Stimulated activated CD8-positive, alpha-beta memory T cell treated with anti-CD3 and anti-CD28 coated beads, Interleukin-15, amount 100 ng/mL, for 24 hours (primary cell): ENCODE results near the gene MARCHF11.

Experiments used
- DNase-seq: peaks from one replicate; pipeline ENCODE4 v3.0.0-alpha.2; 2020; ENCODE audit warnings: low read depth

MARCHF11 gene, protein sequence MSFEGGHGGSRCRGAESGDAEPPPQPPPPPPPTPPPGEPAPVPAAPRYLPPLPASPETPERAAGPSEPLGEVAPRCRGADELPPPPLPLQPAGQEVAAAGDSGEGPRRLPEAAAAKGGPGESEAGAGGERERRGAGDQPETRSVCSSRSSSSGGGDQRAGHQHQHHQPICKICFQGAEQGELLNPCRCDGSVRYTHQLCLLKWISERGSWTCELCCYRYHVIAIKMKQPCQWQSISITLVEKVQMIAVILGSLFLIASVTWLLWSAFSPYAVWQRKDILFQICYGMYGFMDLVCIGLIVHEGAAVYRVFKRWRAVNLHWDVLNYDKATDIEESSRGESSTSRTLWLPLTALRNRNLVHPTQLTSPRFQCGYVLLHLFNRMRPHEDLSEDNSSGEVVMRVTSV

DNA sequence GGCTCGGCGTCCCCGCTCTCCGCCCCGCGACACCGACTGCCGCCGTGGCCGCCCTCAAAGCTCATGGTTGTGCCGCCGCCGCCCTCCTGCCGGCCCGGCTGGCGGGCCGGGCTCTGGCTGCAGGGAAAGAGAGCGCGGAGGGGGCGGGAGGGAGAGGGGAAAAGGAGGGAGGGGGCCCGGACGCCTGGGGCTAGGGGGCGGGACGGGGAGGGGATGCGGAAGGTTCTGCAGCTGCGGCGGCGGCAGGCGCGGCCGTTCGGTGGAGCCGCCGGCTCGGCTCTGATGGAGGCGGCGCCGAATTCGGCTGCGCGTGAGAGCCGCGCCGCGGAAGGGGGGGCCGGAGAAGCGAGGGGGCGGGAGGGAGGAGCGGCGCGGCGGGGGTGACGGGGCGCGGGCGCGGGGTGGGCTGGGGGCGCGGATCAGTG lies at the start of gene MARCHF11:
TSS of gene MARCHF11 (minus strand) at position 281 of the 425 bp plus-strand sequence. CDS start at position 65, 216 bp downstream.
- no peak for DNase-seq

GRCh38 chr5:16225927-16226326 lies 46.3 kb upstream of the MARCHF11 start:
- no peak for DNase-seq

DNA sequence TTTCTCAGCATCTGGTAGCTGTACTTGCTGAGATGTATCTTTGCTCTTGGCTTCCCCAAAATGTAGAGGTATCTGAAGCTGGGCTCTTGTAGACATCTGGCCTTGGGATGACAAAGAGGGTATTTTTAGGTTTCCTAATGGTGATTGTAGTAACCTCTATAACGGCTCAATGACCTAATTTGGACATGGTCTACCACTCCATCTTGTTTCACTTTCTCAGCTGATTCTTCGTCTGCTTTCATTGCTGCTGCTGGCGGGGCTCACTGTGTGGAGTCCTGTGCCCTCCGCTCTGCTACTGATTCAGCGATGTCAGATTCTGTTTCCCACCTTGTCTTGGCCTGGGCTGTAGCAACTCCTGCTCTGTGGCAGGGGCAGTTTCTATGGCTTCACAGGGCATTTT lies 12.7 kb upstream of the MARCHF11 start:
- no peak for DNase-seq

DNA sequence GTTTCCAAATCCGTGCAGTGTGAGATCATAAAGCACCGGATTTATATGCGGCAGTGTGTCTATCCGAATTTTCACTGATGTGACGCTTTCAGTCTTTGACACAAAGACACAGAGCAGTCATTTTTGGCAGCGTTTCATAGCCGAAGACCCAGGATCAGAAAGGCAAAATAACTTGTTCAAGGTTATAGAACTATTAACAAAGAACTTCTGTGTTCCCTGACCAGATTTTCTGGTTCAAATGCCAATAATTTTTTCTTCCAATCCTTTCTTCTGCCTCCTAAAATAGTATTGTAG lies 1.1 kb upstream of the MARCHF11 start:
- no peak for DNase-seq

DNA sequence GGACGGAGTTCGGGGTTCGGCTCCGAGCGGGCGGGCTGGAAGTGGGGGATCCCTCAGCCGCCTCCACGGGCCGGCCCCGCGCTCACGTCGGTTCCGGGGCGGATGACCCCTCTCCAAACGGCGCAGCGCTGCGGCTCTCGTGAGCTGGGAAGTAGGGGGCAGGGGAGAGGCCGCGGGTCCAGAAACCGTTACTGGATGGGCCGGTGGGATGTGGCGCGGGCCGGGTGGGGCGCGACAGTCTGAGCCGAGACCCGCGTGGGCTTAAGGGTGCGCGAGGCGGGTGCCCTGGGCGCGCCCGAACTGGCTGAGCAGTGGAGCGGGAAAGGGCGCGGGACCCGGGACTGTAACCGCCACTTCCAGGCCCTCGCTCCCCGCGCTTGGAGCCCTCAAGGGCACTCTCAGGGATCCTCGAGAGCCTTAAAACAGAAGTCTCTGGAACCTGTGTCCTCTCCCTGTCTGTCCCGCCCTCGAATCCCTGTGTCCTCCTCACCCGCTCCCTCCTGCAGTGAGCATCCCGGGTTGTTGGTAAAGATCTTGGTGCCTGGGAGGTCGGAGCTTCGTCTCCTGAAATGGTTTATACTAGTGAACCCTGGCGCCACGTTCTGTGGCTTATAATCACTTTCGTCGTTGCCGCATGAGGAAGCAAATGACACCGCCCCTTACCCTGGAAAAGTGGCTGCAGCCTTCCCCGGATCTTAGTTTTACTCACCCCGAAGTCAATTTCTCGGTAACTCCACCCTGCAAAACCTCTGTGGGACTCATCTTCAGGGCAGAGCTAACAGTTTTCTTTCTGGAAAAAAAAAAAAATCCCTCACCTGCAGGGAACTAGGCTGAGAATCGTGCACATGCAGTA lies 571 bp upstream of the MARCHF11 start:
- DNase-seq, result no peak

DNA sequence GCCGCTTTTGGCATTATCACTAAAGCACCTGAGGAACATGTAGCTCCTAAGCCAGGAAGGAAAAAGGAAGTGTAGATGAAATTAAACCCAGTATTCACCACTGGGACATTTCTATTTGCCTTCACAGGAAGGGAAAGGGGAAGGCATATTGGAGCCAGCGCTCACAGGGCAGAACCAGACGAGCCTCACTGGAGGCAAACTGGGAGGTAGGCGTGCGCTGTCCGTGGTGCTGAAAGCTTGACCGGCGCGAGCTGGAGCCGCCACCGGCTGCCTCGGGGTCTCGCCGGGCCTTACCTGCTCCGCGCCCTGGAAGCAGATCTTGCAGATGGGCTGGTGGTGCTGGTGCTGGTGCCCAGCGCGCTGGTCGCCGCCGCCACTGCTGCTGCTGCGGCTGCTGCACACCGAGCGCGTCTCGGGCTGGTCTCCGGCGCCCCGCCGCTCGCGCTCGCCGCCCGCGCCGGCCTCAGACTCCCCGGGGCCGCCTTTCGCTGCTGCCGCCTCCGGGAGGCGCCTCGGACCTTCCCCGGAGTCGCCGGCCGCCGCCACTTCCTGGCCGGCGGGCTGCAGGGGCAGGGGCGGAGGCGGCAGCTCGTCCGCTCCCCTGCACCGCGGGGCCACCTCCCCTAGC lies 732 bp downstream of the MARCHF11 start:
- DNase-seq, result no peak

DNA sequence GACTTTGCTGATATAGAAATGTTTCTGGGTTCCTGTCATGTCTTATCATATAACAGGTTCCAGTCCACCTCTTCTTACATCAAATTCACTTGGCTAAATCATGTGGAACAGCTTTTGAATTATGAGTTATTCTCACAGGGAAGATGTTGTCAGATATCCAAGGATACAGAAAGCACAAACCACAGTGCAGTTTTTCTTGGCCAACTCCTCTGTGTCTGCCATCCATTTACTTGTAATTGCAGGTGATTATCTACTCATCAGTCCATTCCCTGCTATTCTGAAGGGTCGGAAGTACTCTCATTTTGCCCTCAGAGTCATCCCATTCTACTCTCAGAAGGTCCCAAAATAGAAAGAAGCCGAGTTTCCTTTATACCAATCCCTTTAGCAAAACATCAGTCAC lies 10.0 kb downstream of the MARCHF11 start:
- no peak for DNase-seq

- no peak for DNase-seq
These were observed 18.9 kb downstream of the MARCHF11 start for GRCh38 chr5:16160706-16161105.

DNA sequence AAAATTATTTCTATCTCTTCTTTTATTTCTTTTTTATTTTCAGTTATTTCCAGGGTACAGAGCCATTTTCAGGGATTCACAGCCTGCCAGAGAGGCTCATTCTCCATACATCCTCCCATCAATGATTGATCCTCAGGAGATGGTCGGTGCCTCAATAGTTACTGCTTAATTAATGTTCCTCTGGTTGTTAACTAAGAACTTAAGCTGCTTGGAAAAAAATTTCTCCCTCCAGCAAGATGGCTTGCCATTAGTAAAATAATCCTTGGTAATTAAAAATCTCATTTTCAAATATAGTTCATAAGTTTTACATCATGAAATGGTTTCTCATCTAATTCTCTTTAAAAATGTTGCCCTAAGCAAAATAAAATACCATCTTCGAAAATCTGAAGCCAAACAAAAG lies 20.0 kb downstream of the MARCHF11 start:
- DNase-seq, result no peak

DNA sequence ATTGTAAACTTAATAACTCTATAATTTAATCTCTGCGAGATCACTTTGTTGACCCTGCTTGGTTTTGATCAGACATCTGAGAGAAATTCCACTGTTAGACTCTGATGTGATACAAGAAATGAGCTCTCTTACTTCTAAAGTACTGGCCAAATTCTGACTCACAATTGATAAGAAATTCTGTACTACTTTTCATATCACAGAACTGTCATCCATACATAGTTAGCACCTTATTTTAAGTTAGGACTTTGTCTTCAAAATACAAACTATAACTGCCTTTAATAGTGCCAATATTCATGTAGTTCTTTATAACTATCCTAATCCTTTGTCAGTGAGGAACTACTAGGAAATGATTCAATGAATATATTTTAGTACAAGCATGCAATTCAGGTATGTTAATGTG lies 23.4 kb downstream of the MARCHF11 start:
- no peak for DNase-seq

GRCh38 chr5:16152601-16153568 lies 26.7 kb downstream of the MARCHF11 start:
- DNase-seq, result no peak

DNA sequence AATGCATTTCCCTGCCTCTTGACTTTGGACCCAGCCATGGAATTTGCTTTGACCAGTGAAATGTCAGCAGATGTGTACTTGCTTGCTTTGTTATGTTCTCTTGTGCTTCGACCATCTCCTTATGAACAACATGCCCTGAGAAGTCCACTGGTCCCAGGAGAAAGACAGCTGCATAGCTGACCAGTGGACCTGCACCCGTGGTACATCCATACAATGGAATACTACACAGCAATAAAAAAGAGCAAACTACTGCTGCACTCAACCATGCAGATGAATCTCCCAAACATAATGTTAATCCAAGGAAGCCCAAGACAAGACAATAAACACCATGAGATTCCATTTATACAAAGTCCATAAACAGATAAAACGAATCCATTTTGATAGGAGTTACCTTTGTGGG lies 30.0 kb downstream of the MARCHF11 start:
- no peak for DNase-seq

GRCh38 chr5:16147179-16147900 lies 32.3 kb downstream of the MARCHF11 start:
- no peak for DNase-seq

DNA sequence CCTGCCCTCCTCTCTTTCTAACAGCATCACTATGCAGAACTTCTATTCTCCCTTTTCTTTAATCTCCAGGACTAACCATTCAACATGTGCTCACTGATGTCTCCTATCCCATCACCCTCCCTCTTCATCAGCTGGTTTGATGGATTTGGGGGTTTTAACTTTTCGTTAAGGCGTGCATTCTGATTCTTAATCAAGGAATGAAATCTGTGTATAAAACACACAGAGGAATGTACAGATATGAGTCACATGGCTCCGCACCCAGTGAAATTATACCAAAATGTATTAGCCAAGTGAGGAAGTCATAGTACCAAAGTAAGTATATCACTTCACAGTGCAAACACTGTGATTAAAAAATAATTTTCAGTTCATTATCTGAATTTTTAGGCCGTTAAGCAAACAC lies 35.2 kb downstream of the MARCHF11 start:
- no peak for DNase-seq

GRCh38 chr5:16143361-16144049 lies 36.1 kb downstream of the MARCHF11 start:
- no peak for DNase-seq

GRCh38 chr5:16140944-16141343 lies 38.6 kb downstream of the MARCHF11 start:
- DNase-seq, result no peak

DNA sequence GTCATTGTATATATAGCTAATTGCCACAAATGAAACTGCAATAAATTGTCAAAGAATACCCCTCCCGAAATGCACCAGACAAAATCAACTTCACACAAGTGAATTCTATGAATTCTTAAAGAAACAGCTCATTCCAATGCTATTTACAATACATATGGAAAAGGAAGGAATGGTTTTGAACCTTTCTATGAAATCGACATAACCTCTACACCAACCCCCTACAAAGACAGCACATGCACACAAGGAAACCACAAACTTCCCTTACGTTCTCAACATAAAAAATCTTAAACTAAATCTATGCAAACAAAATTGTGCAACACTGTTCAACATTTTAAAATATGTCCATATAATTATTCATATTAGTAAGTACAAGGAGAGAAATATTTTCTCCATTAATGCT lies 39.2 kb downstream of the MARCHF11 start:
- DNase-seq, result no peak

DNA sequence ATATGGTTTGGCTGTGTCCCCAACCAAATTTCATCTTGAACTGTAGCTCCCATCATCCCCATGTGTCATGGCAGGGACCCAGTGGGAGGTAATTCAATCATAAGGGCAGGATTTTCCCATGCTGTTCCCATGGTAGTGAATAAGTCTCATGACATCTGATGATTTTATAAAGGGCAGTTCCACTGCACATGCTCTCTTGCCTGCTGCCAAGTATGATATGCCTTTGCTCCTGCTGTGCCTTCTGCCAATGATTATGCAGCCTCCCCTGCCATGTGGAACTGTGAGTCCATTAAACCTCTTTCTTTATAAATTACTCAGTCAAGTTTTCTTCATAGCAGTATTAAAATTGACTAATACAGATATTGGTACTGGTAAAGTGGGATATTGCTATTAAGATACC lies 42.4 kb downstream of the MARCHF11 start:
- DNase-seq, result no peak

DNA sequence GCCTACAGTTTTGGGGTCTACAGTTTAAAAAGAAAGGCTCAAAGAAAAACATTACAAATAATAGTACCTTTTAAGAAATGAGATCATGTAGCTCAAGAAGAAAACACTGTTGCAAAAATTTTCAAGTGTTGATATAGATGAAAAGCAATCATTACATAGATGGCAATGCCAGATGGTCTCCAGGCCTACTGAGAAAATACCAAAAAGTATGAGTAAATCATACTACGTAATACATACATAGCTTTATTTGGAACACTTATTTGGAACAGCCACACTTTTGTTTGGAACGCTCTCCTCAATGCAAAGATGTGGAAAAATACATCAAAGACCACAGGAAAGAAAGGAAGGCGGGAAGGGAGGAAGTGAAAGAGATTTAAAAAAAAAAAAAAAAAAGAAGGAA lies 44.1 kb downstream of the MARCHF11 start:
- no peak for DNase-seq

- DNase-seq, result no peak
These were observed 44.6 kb downstream of the MARCHF11 start for GRCh38 chr5:16135003-16135402.
